A549 (cell line): Measurements from ENCODE around the gene HAVCR2. TPM values are rescaled to one million over a fixed set of nuclear protein-coding genes. Genes with fewer than 3 reads are reported as not detected.

Experiments used
- ATAC-seq, 2 experiments: fragments of 200-7000 bp in 1 of 2; fragments of >200 bp in 1 of 2; cut with Nextera tagmentation in 1 of 2; cut with Tn5 transposase in 1 of 2; 3 replicates each; pipeline versions ENCODE4 v1.8.0 to v1.9.1; 2018 to 2020; ENCODE audit warnings: mild to moderate bottlenecking in 1 of 2, moderate library complexity in 1 of 2
- CTCF ChIA-PET: fragments of 300-600 bp; sonication (Branson Sonifier 250); formaldehyde crosslinking; extraction: SDS; loops from one replicate; lab custom pipeline; 2021; ENCODE audit warnings: antibody characterized with exemption, inconsistent platforms; lab: Yijun Ruan, JAX
- POLR2A ChIA-PET: fragments of 350-600 bp; formaldehyde crosslinking; extraction: SDS; loops from one replicate; lab custom pipeline; 2021; ENCODE audit warnings: antibody characterized with exemption, inconsistent platforms; lab: Yijun Ruan, JAX
- DNase-seq, 2 experiments: peaks; one replicate each; pipeline versions ENCODE4 v3.0.0 to v3.0.0-alpha.2; 2011 to 2016; ENCODE audit warnings: low read depth in 1 of 2, low spot score in 1 of 2
- FAIRE-seq: peaks from 2 replicates; lab custom pipeline; 2011; peaks lifted over from hg19 to GRCh38; lab: Jason Lieb, UNC
- H3K27ac ChIP-seq, 2 experiments: fragments of >200 bp; sonication (Bioruptor Twin); formaldehyde crosslinking; 3 replicates each; pipeline ENCODE4 v1.5.1; 2016 to 2017
- H3K4me1 ChIP-seq: fragments of >200 bp; sonication (Bioruptor Twin); formaldehyde crosslinking; 3 replicates; pipeline ENCODE4 v1.6.1; 2016
- H3K4me2 ChIP-seq: fragments of >200 bp; sonication (Bioruptor Twin); formaldehyde crosslinking; 3 replicates; pipeline ENCODE4 v1.6.1; 2016
- H3K4me3 ChIP-seq: fragments of >200 bp; sonication (Bioruptor Twin); formaldehyde crosslinking; 3 replicates; pipeline ENCODE4 v1.5.1; 2016
- H3K9me3 ChIP-seq: fragments of >200 bp; sonication (Bioruptor Twin); formaldehyde crosslinking; 3 replicates; pipeline ENCODE4 v1.6.1; 2016
- BHLHE40 ChIP-seq: IDR thresholded peaks from 2 replicates; pipeline ENCODE4 v1.6.1; 2012; ENCODE audit warnings: low read depth, low read length, inconsistent platforms
- CBX2 ChIP-seq: fragments of 200-600 bp; sonication (generic); IDR thresholded peaks from 2 replicates; pipeline ENCODE4 v1.6.1; 2016; ENCODE audit warnings: low read depth, mild to moderate bottlenecking, borderline replicate concordance
- CBX8 ChIP-seq: fragments of 200-600 bp; sonication (generic); IDR thresholded peaks from 2 replicates; pipeline ENCODE4 v1.6.1; 2016
- CEBPB ChIP-seq, 2 experiments: fragments of >200 bp in 1 of 2; sonication (Bioruptor Twin) in 1 of 2; formaldehyde crosslinking in 1 of 2; IDR thresholded peaks; 2 replicates each; pipeline ENCODE4 v1.6.1; 2012 to 2016
- CHD4 ChIP-seq: fragments of 200-600 bp; sonication (generic); IDR thresholded peaks from 2 replicates; pipeline ENCODE4 v1.6.1; 2016; ENCODE audit warnings: antibody characterized with exemption, mild to moderate bottlenecking, borderline replicate concordance
- E2F6 ChIP-seq: IDR thresholded peaks from 2 replicates; pipeline ENCODE4 v1.6.1; 2012; ENCODE audit warnings: low read depth, borderline replicate concordance
- EP300 ChIP-seq, 2 experiments: fragments of >200 bp; sonication (Bioruptor Twin); formaldehyde crosslinking; IDR thresholded peaks; 2 replicates in 1 of 2; 3 replicates in 1 of 2; pipeline ENCODE4 v1.6.1; 2016 to 2017
- ESRRA ChIP-seq: fragments of 150-350 bp; IDR thresholded peaks from 2 replicates; pipeline ENCODE4 v1.6.1; 2014; ENCODE audit warnings: mild to moderate bottlenecking, low read length, borderline replicate concordance
- FOSB ChIP-seq: fragments of 250-450 bp; sonication (Bioruptor Pico); IDR thresholded peaks from 2 replicates; pipeline ENCODE4 v1.5.0; 2020; ENCODE audit warnings: mild to moderate bottlenecking, moderate library complexity
- FOSL2 ChIP-seq, 2 experiments: fragments of 450-650 bp in 1 of 2; fragments of >200 bp in 1 of 2; sonication (Bioruptor Twin) in 1 of 2; formaldehyde crosslinking; IDR thresholded peaks; 2 replicates each; pipeline versions ENCODE4 v1.5.0 to v1.6.1; 2016 to 2020; ENCODE audit warnings: mild to moderate bottlenecking in 1 of 2, moderate library complexity in 1 of 2
- GATA3 ChIP-seq: IDR thresholded peaks from 2 replicates; pipeline ENCODE4 v1.6.1; 2012; ENCODE audit warnings: borderline replicate concordance
- HDAC2 ChIP-seq: fragments of 200-600 bp; sonication (generic); IDR thresholded peaks from 2 replicates; pipeline ENCODE4 v1.6.1; 2016
- HEYL ChIP-seq: fragments of 250-450 bp; sonication (Bioruptor Pico); IDR thresholded peaks from 2 replicates; pipeline ENCODE4 v1.8.0; 2021; ENCODE audit warnings: mild to moderate bottlenecking, moderate library complexity
- HMGXB4 ChIP-seq: fragments of 250-450 bp; sonication (Bioruptor Pico); IDR thresholded peaks from 2 replicates; pipeline ENCODE4 v1.5.0; 2021; ENCODE audit warnings: mild to moderate bottlenecking, moderate library complexity, borderline replicate concordance
- HOXB13 ChIP-seq: fragments of 250-450 bp; sonication (Bioruptor Pico); IDR thresholded peaks from 2 replicates; pipeline ENCODE4 v1.5.0; 2020; ENCODE audit warnings: low read depth, mild to moderate bottlenecking, moderate library complexity
- HOXB5 ChIP-seq: fragments of 250-450 bp; sonication (Bioruptor Pico); IDR thresholded peaks from 2 replicates; pipeline ENCODE4 v1.5.0; 2020; ENCODE audit warnings: mild to moderate bottlenecking, moderate library complexity
- JUNB ChIP-seq: fragments of >200 bp; sonication (Bioruptor Twin); formaldehyde crosslinking; IDR thresholded peaks from 2 replicates; pipeline ENCODE4 v1.6.1; 2016
- KDM1A ChIP-seq: fragments of 200-600 bp; sonication (generic); IDR thresholded peaks from 2 replicates; pipeline ENCODE4 v1.6.1; 2016; ENCODE audit warnings: low read depth, mild to moderate bottlenecking
- MAX ChIP-seq: IDR thresholded peaks from 2 replicates; pipeline ENCODE4 v1.6.1; 2012
- MAZ ChIP-seq: fragments of 150-350 bp; IDR thresholded peaks from 2 replicates; pipeline ENCODE4 v1.6.1; 2014; ENCODE audit warnings: antibody characterized with exemption, low read depth, low read length, borderline replicate concordance
- NPAS2 ChIP-seq: fragments of 250-450 bp; sonication (Bioruptor Pico); IDR thresholded peaks from 2 replicates; pipeline ENCODE4 v1.8.0; 2022; ENCODE audit warnings: mild to moderate bottlenecking, moderate library complexity, borderline replicate concordance
- PHF8 ChIP-seq: fragments of 200-600 bp; sonication (generic); IDR thresholded peaks from 2 replicates; pipeline ENCODE4 v1.6.1; 2016; ENCODE audit warnings: low read depth, mild to moderate bottlenecking, antibody characterized with exemption, moderate library complexity, borderline replicate concordance
- POLR2AphosphoS2 ChIP-seq: conservative IDR thresholded peaks from 2 replicates; pipeline ENCODE4 v1.6.1; 2012; ENCODE audit warnings: low read length, improper control_type of control experiment, inconsistent platforms
- RAD21 ChIP-seq, 2 experiments: fragments of >200 bp in 1 of 2; sonication (Bioruptor Twin) in 1 of 2; formaldehyde crosslinking in 1 of 2; IDR thresholded peaks in 1 of 2; conservative IDR thresholded peaks in 1 of 2; 2 replicates in 1 of 2; 3 replicates in 1 of 2; pipeline ENCODE4 v1.6.1; 2012 to 2018; ENCODE audit warnings: inconsistent platforms in 1 of 2
- RNF2 ChIP-seq: fragments of 200-600 bp; sonication (generic); IDR thresholded peaks from 2 replicates; pipeline ENCODE4 v1.6.1; 2016; ENCODE audit warnings: low read depth, mild to moderate bottlenecking, antibody characterized with exemption, moderate library complexity, borderline replicate concordance
- SMC3 ChIP-seq: fragments of >200 bp; sonication (Bioruptor Twin); formaldehyde crosslinking; IDR thresholded peaks from 3 replicates; pipeline ENCODE4 v1.6.1; 2018; ENCODE audit warnings: inconsistent platforms
- TFCP2L1 ChIP-seq: fragments of 250-450 bp; sonication (Bioruptor Pico); IDR thresholded peaks from 2 replicates; pipeline ENCODE4 v1.5.0; 2021; ENCODE audit warnings: mild to moderate bottlenecking
- ZC3H11A ChIP-seq: fragments of 450-650 bp; IDR thresholded peaks from 2 replicates; pipeline ENCODE4 v1.6.1; 2014; ENCODE audit warnings: antibody characterized with exemption, mild to moderate bottlenecking
- ZNF302 ChIP-seq: fragments of 250-450 bp; sonication (Bioruptor Pico); IDR thresholded peaks from 2 replicates; pipeline ENCODE4 v1.9.0; 2021; ENCODE audit warnings: inconsistent platforms, mild to moderate bottlenecking, moderate library complexity
- WGBS: methylation state at CpG from one replicate; pipeline ENCODE4 v1.1.6; 2017; ENCODE audit errors: missing lambda C conversion rate; 5-methylcytosine and 5-hydroxymethylcytosine counted together
- polyA plus RNA-seq, 4 experiments: library from polyadenylated mRNA; depleted of rRNA in 3 of 4; stranded (reverse); fragments of >200 nt; fragmentation: RNase III in 1 of 4; extraction: RNeasy Plus Mini Kit Qiagen cat#74134 plus additional on column Dnase treatment in 1 of 4; gene quantifications; 2 replicates in 3 of 4; 3 replicates in 1 of 4; pipeline ENCODE4 v1.2.3, GENCODE V29; 2011 to 2017
- TF ChIP-seq, protein P1 (sequence below): fragments of >200 bp; sonication (Bioruptor Twin); formaldehyde crosslinking; IDR thresholded peaks from 3 replicates; pipeline ENCODE4 v1.6.1; 2016

Gene HAVCR2
- polyA plus RNA-seq, 2 of the 4 experiments (the other 2 are of a cell fraction) = 0.13 to 0.17 TPM

- 3% methylated on average over 9 of the region's 9 CpGs for WGBS
- 0 out of 2 replicates have a peak, but pooled peaks have one; percentile 60 for TF ChIP-seq JUNB
- peak; percentile 82; the same call in 1 of the 2 replicates for TF ChIP-seq MAX
- TF ChIP-seq HEYL = no peak
- TF ChIP-seq RAD21 (conservative IDR thresholded peaks at IDR 0.05 in 1 of 2, IDR thresholded peaks at IDR 0.05 in 1 of 2) = peak in 1 of 2 experiments; percentile 46; a peak in 4 of 5 replicates
- TF ChIP-seq, protein P1, sequence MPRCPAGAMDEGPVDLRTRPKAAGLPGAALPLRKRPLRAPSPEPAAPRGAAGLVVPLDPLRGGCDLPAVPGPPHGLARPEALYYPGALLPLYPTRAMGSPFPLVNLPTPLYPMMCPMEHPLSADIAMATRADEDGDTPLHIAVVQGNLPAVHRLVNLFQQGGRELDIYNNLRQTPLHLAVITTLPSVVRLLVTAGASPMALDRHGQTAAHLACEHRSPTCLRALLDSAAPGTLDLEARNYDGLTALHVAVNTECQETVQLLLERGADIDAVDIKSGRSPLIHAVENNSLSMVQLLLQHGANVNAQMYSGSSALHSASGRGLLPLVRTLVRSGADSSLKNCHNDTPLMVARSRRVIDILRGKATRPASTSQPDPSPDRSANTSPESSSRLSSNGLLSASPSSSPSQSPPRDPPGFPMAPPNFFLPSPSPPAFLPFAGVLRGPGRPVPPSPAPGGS = peak; percentile 40; the same call in 1 of the 3 replicates
- TF ChIP-seq ESRRA = no peak
- peak; percentile 25; the same call in 1 of the 3 replicates for TF ChIP-seq SMC3
- no peak; the same call in 1 of the 2 replicates for TF ChIP-seq CHD4
- TF ChIP-seq ZNF302 (CRISPR knock-in tag) = no peak
- TF ChIP-seq HDAC2 = no peak
- peak in 1 of 2 experiments; percentile 56; a peak in 1 of 4 replicates for TF ChIP-seq CEBPB (IDR thresholded peaks at IDR 0.05)
- no peak for TF ChIP-seq CBX2
- TF ChIP-seq ZC3H11A = no peak
- TF ChIP-seq BHLHE40 = no peak
- TF ChIP-seq HMGXB4 (CRISPR knock-in tag) = no peak
- no peak for TF ChIP-seq PHF8
- peak; percentile 84; the same call in 1 of the 2 replicates for TF ChIP-seq KDM1A
- peak; percentile 35; the same call in 1 of the 2 replicates for TF ChIP-seq FOSL2 (IDR thresholded peaks at IDR 0.05)
- TF ChIP-seq FOSL2 (CRISPR knock-in tag; IDR thresholded peaks at IDR 0.05) = peak; percentile 72
- peak; percentile 41 to 44; a peak in 2 of 5 replicates for TF ChIP-seq EP300 (IDR thresholded peaks at IDR 0.05)
- TF ChIP-seq TFCP2L1 (CRISPR knock-in tag) = no peak
- no peak for TF ChIP-seq MAZ
- TF ChIP-seq NPAS2 (CRISPR knock-in tag) = no peak
- TF ChIP-seq CBX8 = no peak
- TF ChIP-seq E2F6 = 0 out of 2 replicates have a peak, but pooled peaks have one; percentile 28
- TF ChIP-seq HOXB5 = 0 out of 2 replicates have a peak, but pooled peaks have one; percentile 39
- no peak for TF ChIP-seq RNF2
- no peak for TF ChIP-seq HOXB13 (CRISPR knock-in tag)
- TF ChIP-seq GATA3 = peak; percentile 63; the same call in 1 of the 2 replicates
- TF ChIP-seq POLR2AphosphoS2 = no peak
- TF ChIP-seq FOSB = no peak
- ChIA-PET CTCF (interaction anchor here (1.0 to 2.8 kb wide), 4 partner anchors 10 to 72 kb away, joined by 3 to 17 read pairs (median 7); no protein-coding TSS in a partner anchor), POLR2A (interaction anchor here (1.3 to 1.9 kb wide), 4 partner anchors 9 to 83 kb away, joined by 3 to 11 read pairs (median 7); partner anchors contain the start of gene MED7)
- peak within 1 kb of the TSS; percentile 89 to 92 for H3K27ac ChIP-seq
- FAIRE-seq (peak; percentile 98), ATAC-seq (peak; percentile 84 to 88), DNase-seq (peak; percentile 85 to 93)
- peak within 1 kb of the TSS; percentile 48 for H3K4me3 ChIP-seq
- H3K9me3 ChIP-seq = no peaks in the 10 kb centered on the region
- H3K4me2 ChIP-seq = peak within 1 kb of the TSS; percentile 67
- H3K4me1 ChIP-seq = peaks cover 67% of the 10 kb centered on the region
These were observed 49.7 kb downstream of the HAVCR2 start, which contains the start of gene HAVCR1 for GRCh38 chr5:157059093-157059539. HAVCR1 (minus strand) TSS chr5:157059116; CDS start chr5:157057943, 1,173 bp downstream.
